Suprapubic skin (tissue), 4 donors: ENCODE measurements around the gene KIR3DL3.
"Not testable (repeated sequence)": the region's sequence is repeated elsewhere in the genome, so short reads cannot be mapped to it uniquely, and the experiment has no call there.

Experiments used
- EP300 ChIP-seq: sonication (generic); formaldehyde crosslinking; IDR thresholded peaks from one replicate; pipeline ENCODE4 v1.6.1; 2017; ENCODE audit warnings: antibody characterized with exemption
- POLR2A ChIP-seq, 2 donors: fragments of 450-650 bp; IDR thresholded peaks; one replicate each; pipeline ENCODE4 v1.6.1; 2017; ENCODE audit warnings: antibody characterized with exemption in 2 of 2, mild to moderate bottlenecking in 2 of 2, moderate library complexity in 2 of 2
- POLR2AphosphoS5 ChIP-seq, 3 donors: sonication (generic); formaldehyde crosslinking; IDR thresholded peaks; one replicate each; pipeline ENCODE4 v1.6.1; 2017; ENCODE audit warnings: antibody characterized with exemption in 3 of 3
- TF ChIP-seq, protein P1 (sequence below), 2 donors: fragments of 200-600 bp in 1 of 2; fragments of 450-650 bp in 1 of 2; sonication (generic) in 1 of 2; IDR thresholded peaks; one replicate each; pipeline ENCODE4 v1.5.1; 2016 to 2019; ENCODE audit warnings: antibody characterized with exemption in 2 of 2, mild to moderate bottlenecking in 1 of 2, moderate library complexity in 1 of 2

- TF ChIP-seq, protein P1, sequence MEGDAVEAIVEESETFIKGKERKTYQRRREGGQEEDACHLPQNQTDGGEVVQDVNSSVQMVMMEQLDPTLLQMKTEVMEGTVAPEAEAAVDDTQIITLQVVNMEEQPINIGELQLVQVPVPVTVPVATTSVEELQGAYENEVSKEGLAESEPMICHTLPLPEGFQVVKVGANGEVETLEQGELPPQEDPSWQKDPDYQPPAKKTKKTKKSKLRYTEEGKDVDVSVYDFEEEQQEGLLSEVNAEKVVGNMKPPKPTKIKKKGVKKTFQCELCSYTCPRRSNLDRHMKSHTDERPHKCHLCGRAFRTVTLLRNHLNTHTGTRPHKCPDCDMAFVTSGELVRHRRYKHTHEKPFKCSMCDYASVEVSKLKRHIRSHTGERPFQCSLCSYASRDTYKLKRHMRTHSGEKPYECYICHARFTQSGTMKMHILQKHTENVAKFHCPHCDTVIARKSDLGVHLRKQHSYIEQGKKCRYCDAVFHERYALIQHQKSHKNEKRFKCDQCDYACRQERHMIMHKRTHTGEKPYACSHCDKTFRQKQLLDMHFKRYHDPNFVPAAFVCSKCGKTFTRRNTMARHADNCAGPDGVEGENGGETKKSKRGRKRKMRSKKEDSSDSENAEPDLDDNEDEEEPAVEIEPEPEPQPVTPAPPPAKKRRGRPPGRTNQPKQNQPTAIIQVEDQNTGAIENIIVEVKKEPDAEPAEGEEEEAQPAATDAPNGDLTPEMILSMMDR (IDR thresholded peaks at IDR 0.05), result not testable (repeated sequence)
- not testable (repeated sequence) for TF ChIP-seq POLR2A (IDR thresholded peaks at IDR 0.05); EP300; POLR2AphosphoS5 (IDR thresholded peaks at IDR 0.05)
These were observed 26.0 kb downstream of the KIR3DL3 start for GRCh38 chr19:54750276-54750675.
